HL-60 (cell line): ENCODE results near the gene PAQR9.

ENCODE experiments used
- DNase-seq, 2 experiments: peaks; one replicate each; pipeline ENCODE4 v3.0.0-alpha.2; 2010 to 2020; ENCODE audit warnings: low read depth in 1 of 2, low spot score in 1 of 2
- H3K27ac ChIP-seq: fragments of 250-450 bp; sonication (Bioruptor Pico); replicated peaks from 2 replicates; pipeline ENCODE4 v1.5.1; 2020; ENCODE audit warnings: mild to moderate bottlenecking, moderate library complexity
- H3K27me3 ChIP-seq: fragments of 250-450 bp; sonication (Bioruptor Pico); 2 replicates; pipeline ENCODE4 v1.5.1; 2021; ENCODE audit warnings: mild to moderate bottlenecking, moderate library complexity; ENCODE audit not compliant: insufficient read depth, poor library complexity, severe bottlenecking
- H3K4me3 ChIP-seq: replicated peaks from 2 replicates; pipeline ENCODE4 v1.5.1; 2011; ENCODE audit warnings: mild to moderate bottlenecking, control low read depth, low read length; ENCODE audit not compliant: insufficient read depth
- GABPA ChIP-seq: IDR thresholded peaks from 2 replicates; pipeline ENCODE4 v1.6.1; 2012; ENCODE audit warnings: low read depth
- POLR2AphosphoS5 ChIP-seq: IDR thresholded peaks from 2 replicates; pipeline ENCODE4 v1.6.1; 2012; ENCODE audit warnings: low read depth
- SPI1 ChIP-seq: IDR thresholded peaks from 2 replicates; pipeline ENCODE4 v1.6.1; 2012; ENCODE audit warnings: low read depth, mild to moderate bottlenecking, borderline replicate concordance
- TF ChIP-seq, protein P1 (sequence below): IDR thresholded peaks from one replicate; pipeline ENCODE4 v1.5.1; 2011; ENCODE audit warnings: low read length, control low read depth, inconsistent platforms; ENCODE audit not compliant: insufficient read depth
- TF ChIP-seq, protein P2 (sequence below): IDR thresholded peaks from 2 replicates; pipeline ENCODE4 v1.6.1; 2012; ENCODE audit warnings: low read depth; ENCODE audit not compliant: insufficient replicate concordance

PAQR9 gene

DNA sequence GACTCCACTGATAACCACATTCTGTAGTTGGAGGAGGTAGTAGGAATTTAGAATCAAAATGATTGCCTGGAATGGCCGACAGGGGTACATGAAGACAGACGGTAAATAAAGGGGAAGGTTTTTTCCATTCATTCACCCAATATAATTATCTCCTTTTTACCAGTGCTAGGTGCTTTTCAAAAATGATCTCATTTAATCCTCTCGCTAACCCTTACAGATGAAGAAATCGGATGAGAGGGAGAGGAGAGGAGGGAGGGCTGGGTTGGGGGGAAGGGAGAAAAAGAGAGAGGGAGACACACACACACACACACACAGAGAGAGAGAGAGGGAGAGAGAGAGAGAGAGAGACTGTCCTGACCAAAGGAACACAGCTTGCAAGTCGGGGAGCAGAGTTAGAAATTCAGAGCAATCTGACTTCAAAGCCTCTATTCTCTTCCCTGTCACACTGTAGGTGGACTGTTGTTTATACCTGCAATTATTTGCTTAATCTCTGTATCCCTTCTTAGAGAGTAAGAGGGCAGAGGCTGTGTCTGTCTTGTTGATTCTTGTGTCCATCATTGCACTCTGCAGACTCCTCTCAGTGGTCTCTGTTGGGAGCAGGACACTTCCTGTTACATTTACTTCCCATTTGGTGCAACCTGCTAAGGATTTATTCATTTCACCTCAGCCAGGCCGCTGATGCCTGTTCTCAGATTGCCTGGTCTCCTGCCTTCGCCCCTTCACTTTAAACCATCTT lies 18.7 kb upstream of the PAQR9 start:
- TF ChIP-seq SPI1, result no peak; the same call in 1 of the 2 replicates
- TF ChIP-seq, protein P1, sequence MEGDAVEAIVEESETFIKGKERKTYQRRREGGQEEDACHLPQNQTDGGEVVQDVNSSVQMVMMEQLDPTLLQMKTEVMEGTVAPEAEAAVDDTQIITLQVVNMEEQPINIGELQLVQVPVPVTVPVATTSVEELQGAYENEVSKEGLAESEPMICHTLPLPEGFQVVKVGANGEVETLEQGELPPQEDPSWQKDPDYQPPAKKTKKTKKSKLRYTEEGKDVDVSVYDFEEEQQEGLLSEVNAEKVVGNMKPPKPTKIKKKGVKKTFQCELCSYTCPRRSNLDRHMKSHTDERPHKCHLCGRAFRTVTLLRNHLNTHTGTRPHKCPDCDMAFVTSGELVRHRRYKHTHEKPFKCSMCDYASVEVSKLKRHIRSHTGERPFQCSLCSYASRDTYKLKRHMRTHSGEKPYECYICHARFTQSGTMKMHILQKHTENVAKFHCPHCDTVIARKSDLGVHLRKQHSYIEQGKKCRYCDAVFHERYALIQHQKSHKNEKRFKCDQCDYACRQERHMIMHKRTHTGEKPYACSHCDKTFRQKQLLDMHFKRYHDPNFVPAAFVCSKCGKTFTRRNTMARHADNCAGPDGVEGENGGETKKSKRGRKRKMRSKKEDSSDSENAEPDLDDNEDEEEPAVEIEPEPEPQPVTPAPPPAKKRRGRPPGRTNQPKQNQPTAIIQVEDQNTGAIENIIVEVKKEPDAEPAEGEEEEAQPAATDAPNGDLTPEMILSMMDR, result no peak
- no peak for TF ChIP-seq POLR2AphosphoS5
- TF ChIP-seq, protein P2, sequence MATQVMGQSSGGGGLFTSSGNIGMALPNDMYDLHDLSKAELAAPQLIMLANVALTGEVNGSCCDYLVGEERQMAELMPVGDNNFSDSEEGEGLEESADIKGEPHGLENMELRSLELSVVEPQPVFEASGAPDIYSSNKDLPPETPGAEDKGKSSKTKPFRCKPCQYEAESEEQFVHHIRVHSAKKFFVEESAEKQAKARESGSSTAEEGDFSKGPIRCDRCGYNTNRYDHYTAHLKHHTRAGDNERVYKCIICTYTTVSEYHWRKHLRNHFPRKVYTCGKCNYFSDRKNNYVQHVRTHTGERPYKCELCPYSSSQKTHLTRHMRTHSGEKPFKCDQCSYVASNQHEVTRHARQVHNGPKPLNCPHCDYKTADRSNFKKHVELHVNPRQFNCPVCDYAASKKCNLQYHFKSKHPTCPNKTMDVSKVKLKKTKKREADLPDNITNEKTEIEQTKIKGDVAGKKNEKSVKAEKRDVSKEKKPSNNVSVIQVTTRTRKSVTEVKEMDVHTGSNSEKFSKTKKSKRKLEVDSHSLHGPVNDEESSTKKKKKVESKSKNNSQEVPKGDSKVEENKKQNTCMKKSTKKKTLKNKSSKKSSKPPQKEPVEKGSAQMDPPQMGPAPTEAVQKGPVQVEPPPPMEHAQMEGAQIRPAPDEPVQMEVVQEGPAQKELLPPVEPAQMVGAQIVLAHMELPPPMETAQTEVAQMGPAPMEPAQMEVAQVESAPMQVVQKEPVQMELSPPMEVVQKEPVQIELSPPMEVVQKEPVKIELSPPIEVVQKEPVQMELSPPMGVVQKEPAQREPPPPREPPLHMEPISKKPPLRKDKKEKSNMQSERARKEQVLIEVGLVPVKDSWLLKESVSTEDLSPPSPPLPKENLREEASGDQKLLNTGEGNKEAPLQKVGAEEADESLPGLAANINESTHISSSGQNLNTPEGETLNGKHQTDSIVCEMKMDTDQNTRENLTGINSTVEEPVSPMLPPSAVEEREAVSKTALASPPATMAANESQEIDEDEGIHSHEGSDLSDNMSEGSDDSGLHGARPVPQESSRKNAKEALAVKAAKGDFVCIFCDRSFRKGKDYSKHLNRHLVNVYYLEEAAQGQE, result no peak
- no peak for TF ChIP-seq GABPA
- no peak overlapping the region for H3K4me3 ChIP-seq
- no peaks in the 10 kb centered on the region for H3K27me3 ChIP-seq
- DNase-seq, result no peak
- H3K27ac ChIP-seq, result no peak overlapping the region

DNA sequence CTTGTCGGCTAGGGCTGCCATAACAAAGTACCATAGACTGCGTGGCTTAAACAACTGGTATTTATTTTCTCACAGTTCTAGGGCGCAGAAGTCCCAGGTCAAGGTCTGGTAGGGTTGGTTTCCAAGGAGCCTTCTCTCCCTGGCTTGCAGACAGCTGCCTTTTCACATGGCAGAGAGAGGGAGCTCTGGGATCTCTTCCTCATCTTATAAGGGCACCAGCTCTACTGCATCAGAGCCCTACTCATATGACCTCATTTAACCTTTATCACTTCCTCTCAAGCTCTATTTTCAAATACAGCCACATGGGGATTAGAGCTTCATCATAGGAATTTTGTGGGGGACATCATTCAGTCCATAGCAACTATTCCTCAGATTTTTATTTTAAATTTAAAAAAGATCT lies 17.6 kb upstream of the PAQR9 start:
- Histone ChIP-seq H3K27ac (no peak overlapping the region), H3K27me3 (no peaks in the 10 kb centered on the region), H3K4me3 (no peak overlapping the region)
- TF ChIP-seq, protein P1, result no peak
- TF ChIP-seq SPI1, result peak; percentile 70
- DNase-seq, result peak in 1 of 2 experiments; percentile 18

DNA sequence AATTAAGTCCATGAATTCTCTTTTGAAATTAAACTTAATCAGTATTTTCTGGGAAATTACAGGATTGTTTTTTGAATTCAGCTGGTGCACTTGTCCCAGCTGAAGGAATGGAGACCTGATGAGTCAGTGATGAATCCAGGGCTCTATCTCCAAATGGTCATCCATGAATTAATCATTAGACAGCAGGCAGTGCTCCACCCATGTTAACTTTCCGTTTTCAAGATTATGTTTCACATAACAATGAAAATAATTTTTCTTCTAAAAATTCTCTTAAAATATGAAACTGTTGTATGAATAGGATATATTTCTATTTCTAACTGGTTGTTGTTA lies 13.9 kb upstream of the PAQR9 start:
- no peak overlapping the region for H3K27ac ChIP-seq
- DNase-seq, result no peak
- no peak overlapping the region for H3K4me3 ChIP-seq
- no peaks in the 10 kb centered on the region for H3K27me3 ChIP-seq
- TF ChIP-seq POLR2AphosphoS5 (no peak), SPI1 (no peak), GABPA (no peak)
- TF ChIP-seq, protein P1, result no peak

DNA sequence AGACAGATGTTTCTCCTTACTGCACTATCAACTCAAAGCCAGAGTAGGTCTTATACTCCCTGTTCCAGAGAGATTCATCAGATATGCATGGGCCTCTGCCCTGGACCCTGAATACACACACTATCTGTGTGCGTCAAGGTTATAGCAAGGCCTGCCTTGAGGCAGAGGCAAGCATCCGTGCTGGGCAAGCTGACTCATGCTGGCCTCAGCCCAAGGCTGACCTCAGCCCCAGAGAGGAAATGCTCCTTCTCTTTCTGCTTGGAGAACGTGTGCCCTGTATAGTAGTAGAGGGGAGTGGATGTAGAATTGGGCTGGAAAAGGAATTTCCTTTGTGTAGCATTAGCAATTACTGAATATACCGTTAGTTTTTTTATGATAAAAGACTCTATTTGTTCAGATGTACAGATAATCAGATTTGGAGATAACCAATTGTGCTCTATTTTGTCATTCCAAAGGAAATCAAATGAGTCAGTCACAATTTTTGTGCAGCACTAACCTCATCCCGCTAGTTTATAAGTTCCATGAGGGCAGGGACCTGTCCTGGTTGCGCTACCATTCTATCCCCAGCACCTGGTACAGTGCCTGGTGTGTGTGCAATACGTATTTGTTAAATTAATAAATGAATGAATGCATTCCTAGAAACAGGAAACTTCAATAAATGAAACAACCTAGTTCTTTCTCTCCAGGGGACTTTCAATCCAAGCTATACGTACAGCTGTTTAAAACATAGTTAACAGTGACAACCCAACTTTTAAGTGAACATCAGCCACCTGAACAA lies 13.3 kb upstream of the PAQR9 start:
- DNase-seq, result peak in 1 of 2 experiments; percentile 26
- H3K27ac ChIP-seq, result no peak overlapping the region
- no peak overlapping the region for H3K4me3 ChIP-seq
- TF ChIP-seq SPI1 (peak; percentile 13; the same call in 1 of the 2 replicates), GABPA (no peak)
- H3K27me3 ChIP-seq, result no peaks in the 10 kb centered on the region
